ENCODE results near the gene RPTOR. TPM values are rescaled to one million over a fixed set of nuclear protein-coding genes. Genes with fewer than 3 reads are reported as not detected.

Gene RPTOR
- total RNA-seq, 1 donor from 2014 or later, result 53.7 TPM

DNA sequence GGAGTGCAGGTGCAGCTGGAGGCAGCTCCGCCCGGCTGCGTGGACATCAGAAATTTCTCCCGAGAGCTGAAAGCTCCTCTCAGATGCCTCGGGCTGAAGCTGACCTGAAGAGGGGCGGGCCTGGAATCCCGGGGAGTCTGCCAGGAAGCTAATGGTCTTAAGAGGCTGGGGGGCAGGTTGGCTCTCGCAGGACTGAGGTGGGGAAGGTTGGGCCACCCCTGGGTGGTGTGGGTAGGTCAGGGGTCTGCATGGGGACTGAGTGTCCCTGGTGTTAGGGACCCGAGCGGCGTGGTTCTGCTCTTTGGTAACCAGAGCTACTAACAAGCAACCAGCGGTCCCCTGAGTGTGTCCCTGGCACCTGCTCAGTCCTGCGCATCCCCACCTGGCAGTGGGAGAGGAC lies 450.5 kb downstream of the RPTOR start:
- Mint-ChIP-seq H3K27ac (no peak overlapping the region), H3K4me1 (peaks cover 9% of the 10 kb centered on the region), H3K27me3 (ENCODE audit: low read depth) (no peaks in the 10 kb centered on the region), H3K4me3 (no peak overlapping the region), H3K9me3 (no peaks in the 10 kb centered on the region), H3K36me3 (peaks cover 6% of the 10 kb centered on the region)
- no peak for DNase-seq (ENCODE audit: low spot score in 2 of 2, unreplicated experiment in 2 of 2)
- TF ChIP-seq, protein P1, sequence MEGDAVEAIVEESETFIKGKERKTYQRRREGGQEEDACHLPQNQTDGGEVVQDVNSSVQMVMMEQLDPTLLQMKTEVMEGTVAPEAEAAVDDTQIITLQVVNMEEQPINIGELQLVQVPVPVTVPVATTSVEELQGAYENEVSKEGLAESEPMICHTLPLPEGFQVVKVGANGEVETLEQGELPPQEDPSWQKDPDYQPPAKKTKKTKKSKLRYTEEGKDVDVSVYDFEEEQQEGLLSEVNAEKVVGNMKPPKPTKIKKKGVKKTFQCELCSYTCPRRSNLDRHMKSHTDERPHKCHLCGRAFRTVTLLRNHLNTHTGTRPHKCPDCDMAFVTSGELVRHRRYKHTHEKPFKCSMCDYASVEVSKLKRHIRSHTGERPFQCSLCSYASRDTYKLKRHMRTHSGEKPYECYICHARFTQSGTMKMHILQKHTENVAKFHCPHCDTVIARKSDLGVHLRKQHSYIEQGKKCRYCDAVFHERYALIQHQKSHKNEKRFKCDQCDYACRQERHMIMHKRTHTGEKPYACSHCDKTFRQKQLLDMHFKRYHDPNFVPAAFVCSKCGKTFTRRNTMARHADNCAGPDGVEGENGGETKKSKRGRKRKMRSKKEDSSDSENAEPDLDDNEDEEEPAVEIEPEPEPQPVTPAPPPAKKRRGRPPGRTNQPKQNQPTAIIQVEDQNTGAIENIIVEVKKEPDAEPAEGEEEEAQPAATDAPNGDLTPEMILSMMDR (IDR thresholded peaks at IDR 0.05; ENCODE audit: unreplicated experiment), result no peak

DNA sequence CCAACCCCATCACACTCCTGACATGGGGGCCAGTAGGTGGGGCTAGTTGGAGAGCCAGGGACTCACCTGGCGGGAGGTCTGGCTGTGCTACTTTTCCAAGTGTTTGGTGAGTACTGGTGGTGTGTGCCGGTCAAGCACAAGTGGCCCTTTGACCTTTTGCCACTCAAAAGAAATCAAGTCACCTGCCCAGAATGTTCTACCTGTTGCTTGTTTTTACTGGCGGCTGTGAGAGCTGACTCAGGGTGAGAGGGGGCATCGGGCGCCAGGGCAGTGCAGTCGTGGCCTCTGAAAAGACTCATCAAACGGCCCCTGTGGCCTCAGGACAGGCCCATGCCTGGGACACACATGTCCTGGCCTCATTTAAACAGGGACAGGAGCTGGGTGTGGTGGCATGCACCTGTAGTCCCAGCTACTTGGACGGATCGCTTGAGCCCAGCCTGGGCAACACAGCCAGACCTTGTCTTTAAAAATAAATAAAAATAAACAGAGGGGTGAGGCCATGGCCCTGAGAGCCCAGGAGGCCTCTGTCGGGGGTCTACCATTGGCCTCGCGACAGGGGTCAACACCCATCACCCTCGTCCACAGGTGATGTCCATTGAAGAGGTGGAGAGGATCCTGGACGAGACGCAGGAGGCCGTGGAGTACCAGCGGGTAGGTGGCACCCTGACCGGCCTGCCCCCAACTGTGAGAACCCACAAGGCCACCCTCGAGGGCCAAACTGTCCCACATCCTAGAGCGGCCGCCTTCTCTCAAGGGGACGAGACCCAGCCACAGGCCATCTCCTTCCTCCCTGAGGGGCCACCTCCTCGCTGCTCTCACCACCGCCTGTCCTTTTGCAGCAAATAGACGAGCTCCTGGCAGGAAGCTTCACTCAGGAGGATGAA lies 452.0 kb downstream of the RPTOR start:
- Mint-ChIP-seq H3K27ac (no peak overlapping the region), H3K27me3 (ENCODE audit: low read depth) (peaks cover 6% of the 10 kb centered on the region), H3K9me3 (no peaks in the 10 kb centered on the region), H3K4me3 (no peak overlapping the region), H3K36me3 (peaks cover 6% of the 10 kb centered on the region), H3K4me1 (peaks cover 12% of the 10 kb centered on the region)
- TF ChIP-seq, protein P1 (IDR thresholded peaks at IDR 0.05; ENCODE audit: unreplicated experiment), result no peak
- DNase-seq (ENCODE audit: low spot score in 2 of 2, unreplicated experiment in 2 of 2), result no peak

DNA sequence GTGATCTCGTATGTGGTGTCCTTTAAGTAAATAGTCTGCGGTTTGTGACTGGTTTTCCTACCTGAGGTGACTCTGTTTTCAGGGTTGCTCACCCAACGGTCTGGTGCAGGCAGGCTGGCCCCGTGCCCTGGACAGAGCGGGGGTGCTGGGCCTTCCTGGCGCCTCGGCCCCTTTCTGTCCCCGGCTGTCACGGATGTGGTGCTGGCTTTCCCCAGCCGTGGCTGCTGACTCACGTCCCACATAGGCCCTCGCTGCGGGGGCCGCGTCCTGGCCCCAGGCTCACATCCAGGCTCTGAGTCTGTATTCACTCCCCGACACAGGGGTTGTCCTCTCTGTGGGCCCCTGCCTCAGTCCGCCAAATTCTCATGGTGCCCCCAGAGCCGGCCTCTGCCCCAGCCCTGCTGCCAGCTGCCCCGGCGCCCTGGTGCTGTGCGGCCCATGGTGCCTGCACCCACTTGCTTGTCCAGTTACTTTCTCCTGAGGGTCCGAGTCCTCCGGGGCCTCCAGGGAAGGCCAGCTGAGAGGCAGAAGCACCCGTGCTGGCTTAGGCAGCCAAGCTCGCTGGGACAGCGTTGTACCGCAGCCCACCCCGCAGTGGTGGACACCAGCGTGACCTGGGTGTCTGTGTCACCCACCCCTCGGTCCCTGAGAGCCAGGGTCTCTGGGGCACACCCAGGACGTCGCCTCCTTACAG lies 452.9 kb downstream of the RPTOR start:
- Mint-ChIP-seq H3K27me3 (ENCODE audit: low read depth) (peaks cover 13% of the 10 kb centered on the region), H3K4me1 (peaks cover 16% of the 10 kb centered on the region), H3K9me3 (no peaks in the 10 kb centered on the region), H3K36me3 (peaks cover 6% of the 10 kb centered on the region), H3K27ac (no peak overlapping the region), H3K4me3 (no peak overlapping the region)
- no peak for DNase-seq (ENCODE audit: low spot score in 2 of 2, unreplicated experiment in 2 of 2)
- TF ChIP-seq, protein P1 (IDR thresholded peaks at IDR 0.05; ENCODE audit: unreplicated experiment), result no peak

DNA sequence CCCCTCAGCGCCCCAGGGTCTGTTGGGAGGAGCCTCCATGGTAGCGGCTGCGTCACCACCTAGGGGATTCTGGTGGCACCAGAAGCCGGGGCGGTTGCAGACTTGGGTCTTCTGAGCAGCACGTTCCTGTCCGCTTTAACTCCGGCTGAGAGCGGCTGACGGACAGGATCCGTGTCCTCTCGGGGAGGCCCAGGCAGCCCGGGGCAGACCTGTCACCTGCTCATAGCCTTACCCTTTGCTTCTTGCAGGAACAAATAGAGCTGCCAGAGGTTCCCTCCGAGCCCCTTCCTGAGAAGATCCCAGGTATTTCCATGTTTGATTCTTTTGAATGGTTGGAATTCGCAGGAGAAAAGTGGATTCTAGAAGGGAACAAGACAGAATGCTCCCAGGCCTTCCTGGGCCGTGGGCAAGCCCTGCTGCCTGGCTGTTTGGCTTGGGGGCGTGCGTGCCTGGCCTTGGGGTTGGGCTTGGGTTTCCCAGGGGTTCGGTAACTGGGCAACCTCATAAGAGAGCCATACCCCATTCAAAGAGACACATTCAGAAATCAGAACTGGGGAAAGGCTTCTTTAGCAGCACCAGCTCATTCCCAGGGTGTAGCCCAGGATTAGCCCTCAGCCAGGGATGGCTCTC lies 453.6 kb downstream of the RPTOR start:
- peaks cover 11% of the 10 kb centered on the region for H3K4me1 Mint-ChIP-seq
- DNase-seq (ENCODE audit: low spot score in 2 of 2, unreplicated experiment in 2 of 2), result no peak
- H3K4me3 Mint-ChIP-seq, result no peak overlapping the region
- H3K9me3 Mint-ChIP-seq, result no peaks in the 10 kb centered on the region
- H3K27me3 Mint-ChIP-seq (ENCODE audit: low read depth), result peaks cover 19% of the 10 kb centered on the region
- H3K36me3 Mint-ChIP-seq, result peaks cover 6% of the 10 kb centered on the region
- no peak overlapping the region for H3K27ac Mint-ChIP-seq
- TF ChIP-seq, protein P1 (IDR thresholded peaks at IDR 0.05; ENCODE audit: unreplicated experiment), result no peak

DNA sequence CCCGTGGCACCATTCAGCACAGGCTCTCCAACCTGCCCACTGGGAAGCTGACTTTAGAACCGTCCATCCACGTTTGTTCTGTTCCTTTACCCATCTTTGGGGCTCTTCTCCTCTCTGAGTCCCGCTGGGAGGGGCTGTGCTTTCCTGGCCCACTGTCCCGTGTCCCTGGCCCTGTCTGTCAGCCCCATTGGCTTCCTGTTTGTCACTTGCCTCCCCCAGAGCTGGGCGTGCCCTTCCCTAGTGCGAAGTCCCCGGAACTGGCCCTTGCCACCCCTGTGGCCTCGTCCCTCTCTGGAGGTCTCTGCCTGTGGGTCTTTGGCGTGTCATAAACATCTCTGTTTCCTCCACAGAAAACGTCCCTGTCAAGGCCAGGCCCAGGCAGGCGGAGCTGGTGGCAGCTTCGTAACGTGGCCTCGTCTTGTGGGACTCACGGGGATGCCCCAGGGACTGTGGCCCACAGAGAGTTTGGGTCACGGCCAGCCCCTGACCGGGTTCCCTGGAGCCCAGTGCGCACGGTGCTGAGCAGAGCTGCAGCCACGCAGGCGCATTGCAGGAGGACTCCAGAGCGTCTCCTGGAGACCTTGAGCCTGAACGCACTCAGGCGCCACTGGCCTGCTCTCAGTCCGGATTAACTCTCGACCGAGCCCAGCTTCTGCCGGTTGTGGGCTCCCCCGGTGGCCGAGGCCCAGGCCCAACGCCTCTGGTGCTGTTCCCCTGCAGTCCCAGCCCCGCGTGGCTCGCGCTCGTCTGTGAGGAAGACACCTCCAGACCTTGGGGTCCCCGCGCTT lies 454.3 kb downstream of the RPTOR start:
- H3K4me3 Mint-ChIP-seq, result no peak overlapping the region
- peaks cover 25% of the 10 kb centered on the region for H3K27me3 Mint-ChIP-seq (ENCODE audit: low read depth)
- peaks cover 6% of the 10 kb centered on the region for H3K36me3 Mint-ChIP-seq
- H3K9me3 Mint-ChIP-seq, result no peaks in the 10 kb centered on the region
- peaks cover 13% of the 10 kb centered on the region for H3K4me1 Mint-ChIP-seq
- TF ChIP-seq, protein P1 (IDR thresholded peaks at IDR 0.05; ENCODE audit: unreplicated experiment), result no peak
- no peak for DNase-seq (ENCODE audit: low spot score in 2 of 2, unreplicated experiment in 2 of 2)
- no peak overlapping the region for H3K27ac Mint-ChIP-seq

Data from mesothelial cell of epicardium (in vitro differentiated cells).